Fibroblast of villous mesenchyme (primary cell): ENCODE data around the gene SS18L1. TPM values are rescaled to one million over a fixed set of nuclear protein-coding genes. Genes with fewer than 3 reads are reported as not detected.

Source experiments
- DNase-seq: peaks from one replicate; pipeline ENCODE4 v3.0.0-alpha.2; 2010; ENCODE audit warnings: low read depth
- H3K4me3 ChIP-seq: 2 replicates; pipeline ENCODE4 v1.5.1; 2011; ENCODE audit warnings: low read depth, mild to moderate bottlenecking, low read length
- total RNA-seq: library from RNA; depleted of rRNA; stranded (reverse); fragments of >200 nt; gene quantifications from 2 replicates; pipeline ENCODE4 v1.2.3, GENCODE V29; 2012
- TF ChIP-seq, protein P1 (sequence below): IDR thresholded peaks from 2 replicates; pipeline ENCODE4 v1.5.1; 2012; ENCODE audit warnings: low read depth, mild to moderate bottlenecking, low read length; ENCODE audit not compliant: insufficient read depth

Gene SS18L1
- total RNA-seq, 1 donor, result 14.2 TPM

DNA sequence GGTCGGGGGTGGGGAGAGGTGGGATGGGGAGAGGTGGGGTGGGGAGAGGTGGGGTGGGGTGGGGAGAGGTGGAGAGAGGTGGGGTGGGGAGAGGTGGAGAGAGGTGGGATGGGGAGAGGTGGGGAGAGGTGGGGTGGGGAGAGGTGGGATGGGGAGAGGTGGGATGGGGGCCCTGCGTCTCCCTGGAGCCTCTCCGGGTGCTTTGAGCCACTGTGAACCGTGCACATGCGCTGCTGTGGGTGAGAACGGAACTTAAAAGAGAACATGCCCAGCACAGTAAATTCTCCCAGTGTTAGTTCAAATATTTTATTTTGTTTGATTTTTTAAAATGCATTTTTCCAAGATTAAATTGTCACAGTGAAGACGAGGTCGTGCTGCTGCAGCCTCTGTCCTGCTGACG is 16.7 kb downstream of the SS18L1 start:
- H3K4me3 ChIP-seq, result no peak overlapping the region
- TF ChIP-seq, protein P1, sequence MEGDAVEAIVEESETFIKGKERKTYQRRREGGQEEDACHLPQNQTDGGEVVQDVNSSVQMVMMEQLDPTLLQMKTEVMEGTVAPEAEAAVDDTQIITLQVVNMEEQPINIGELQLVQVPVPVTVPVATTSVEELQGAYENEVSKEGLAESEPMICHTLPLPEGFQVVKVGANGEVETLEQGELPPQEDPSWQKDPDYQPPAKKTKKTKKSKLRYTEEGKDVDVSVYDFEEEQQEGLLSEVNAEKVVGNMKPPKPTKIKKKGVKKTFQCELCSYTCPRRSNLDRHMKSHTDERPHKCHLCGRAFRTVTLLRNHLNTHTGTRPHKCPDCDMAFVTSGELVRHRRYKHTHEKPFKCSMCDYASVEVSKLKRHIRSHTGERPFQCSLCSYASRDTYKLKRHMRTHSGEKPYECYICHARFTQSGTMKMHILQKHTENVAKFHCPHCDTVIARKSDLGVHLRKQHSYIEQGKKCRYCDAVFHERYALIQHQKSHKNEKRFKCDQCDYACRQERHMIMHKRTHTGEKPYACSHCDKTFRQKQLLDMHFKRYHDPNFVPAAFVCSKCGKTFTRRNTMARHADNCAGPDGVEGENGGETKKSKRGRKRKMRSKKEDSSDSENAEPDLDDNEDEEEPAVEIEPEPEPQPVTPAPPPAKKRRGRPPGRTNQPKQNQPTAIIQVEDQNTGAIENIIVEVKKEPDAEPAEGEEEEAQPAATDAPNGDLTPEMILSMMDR, result no peak
- no peak for DNase-seq

DNA sequence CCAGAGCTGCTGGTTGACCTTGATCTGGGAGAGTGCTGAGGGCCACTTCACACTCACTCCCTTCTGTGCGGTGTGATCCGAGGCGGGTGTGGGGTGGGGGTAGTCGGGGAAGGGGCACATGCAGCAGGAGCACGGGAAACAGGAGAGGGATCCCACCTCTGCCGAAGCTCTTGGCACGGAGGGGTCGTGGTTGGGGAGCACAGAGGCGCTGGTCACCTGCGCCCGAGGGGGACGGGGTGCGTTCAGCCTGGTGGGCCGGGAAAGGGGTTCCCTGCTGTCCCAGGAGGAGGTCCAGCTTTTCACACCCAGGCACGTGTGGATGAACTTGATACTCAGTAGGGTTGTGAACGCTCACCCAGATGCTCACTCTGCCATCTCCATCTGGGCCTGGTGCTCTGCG is 17.3 kb downstream of the SS18L1 start:
- H3K4me3 ChIP-seq, result no peak overlapping the region
- no peak for DNase-seq
- TF ChIP-seq, protein P1, result no peak

DNA sequence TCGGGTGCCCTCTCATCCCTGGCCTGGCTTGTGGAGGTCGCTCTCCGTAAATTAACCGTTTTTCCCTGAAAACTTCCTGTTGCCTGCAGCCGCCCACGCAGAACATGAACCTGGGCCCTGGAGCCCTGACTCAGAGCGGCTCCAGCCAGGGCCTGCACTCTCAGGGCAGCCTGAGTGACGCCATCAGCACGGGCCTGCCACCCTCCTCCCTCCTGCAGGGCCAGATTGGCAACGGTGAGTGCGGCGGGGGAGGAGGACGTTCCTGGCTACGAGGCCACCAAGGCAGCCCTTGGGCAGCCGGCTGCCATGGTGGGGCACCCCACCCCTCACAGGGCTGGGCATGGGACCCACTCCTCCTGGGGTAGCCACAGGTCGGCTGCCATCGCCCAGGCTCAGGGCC is 17.8 kb downstream of the SS18L1 start:
- no peak overlapping the region for H3K4me3 ChIP-seq
- TF ChIP-seq, protein P1, result no peak
- DNase-seq, result peak; percentile 55

GRCh38 chr20:62162765-62163484 is 19.4 kb downstream of the SS18L1 start:
- TF ChIP-seq, protein P1, result no peak
- DNase-seq, result no peak
- H3K4me3 ChIP-seq, result no peak overlapping the region

- H3K4me3 ChIP-seq, result no peak overlapping the region
- DNase-seq, result no peak
- TF ChIP-seq, protein P1, result no peak
Observed at GRCh38 chr20:62163485-62163865, 19.9 kb downstream of the SS18L1 start.

DNA sequence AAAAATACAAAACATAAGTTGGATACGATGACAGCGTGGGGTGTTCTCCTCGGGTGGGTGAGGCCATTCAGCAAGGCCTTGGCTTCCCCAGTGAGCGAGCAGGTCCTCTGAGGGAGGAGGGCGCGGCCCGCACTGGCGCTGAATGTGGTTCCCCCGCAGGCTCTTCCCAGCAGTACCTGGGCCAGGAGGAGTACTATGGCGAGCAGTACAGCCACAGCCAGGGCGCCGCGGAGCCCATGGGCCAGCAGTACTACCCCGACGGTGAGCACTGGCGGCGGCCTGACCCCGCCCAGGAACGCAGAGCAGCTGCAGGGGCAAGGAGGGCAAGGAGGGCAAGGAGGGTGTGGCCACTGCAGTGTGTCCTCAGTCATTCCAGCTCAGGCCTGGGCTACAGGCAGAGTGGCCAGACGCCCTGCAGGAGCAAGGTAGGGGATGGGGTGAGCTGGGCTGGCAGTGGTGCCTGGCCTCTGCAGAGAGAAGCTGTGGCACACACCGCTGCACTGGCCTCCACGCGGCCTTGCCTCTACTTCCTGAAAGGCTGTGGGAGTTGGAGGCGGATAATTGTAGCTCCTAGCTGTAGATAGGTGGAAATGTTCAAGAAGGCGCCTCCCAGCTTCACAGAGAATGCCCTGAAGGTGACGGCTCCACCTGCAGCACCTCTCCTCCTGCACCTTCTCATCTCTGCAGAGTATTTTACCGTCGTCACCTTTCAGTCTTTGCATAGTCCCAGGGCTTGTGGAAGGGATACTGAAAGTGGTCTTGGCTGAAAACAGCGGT is 20.6 kb downstream of the SS18L1 start:
- DNase-seq, result no peak
- TF ChIP-seq, protein P1, result no peak
- H3K4me3 ChIP-seq, result no peak overlapping the region
